Measurements from ENCODE around the gene PTPRT. TPM values are rescaled to one million over a fixed set of nuclear protein-coding genes. Genes with fewer than 3 reads are reported as not detected.
A peak's percentile ranks its signal among the peaks of the same experiment; 100 is the strongest.

The PTPRT gene
- total RNA-seq, 1 donor from 2014 or later: 0.56 TPM

DNA sequence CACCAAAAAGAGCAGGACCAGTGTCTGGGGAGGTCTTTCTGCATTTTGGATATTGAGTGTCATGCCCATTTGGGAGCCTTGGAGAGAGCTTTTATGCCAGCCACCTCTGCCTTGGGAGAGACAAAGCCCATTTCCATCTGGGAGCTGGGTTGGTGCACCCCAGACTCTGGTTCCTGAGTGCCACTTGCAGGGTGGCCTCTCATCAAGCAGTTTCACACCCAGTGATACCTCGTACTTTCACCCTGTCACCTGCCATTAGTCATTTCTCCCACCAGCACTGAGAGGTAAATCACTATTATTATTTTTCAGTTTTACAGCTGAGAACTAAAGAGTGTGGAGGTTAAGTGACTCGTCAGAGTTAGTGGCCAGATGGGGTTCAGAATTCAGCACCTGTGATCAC lies 94.7 kb downstream of the PTPRT start:
- H3K4me3 Mint-ChIP-seq: no peak overlapping the region
- peaks cover 13% of the 10 kb centered on the region for H3K27me3 Mint-ChIP-seq (ENCODE audit: low read depth)
- no peak overlapping the region for H3K27ac Mint-ChIP-seq (ENCODE audit: unreplicated experiment)
- no peak for DNase-seq (ENCODE audit: low read depth, low spot score)
- H3K4me1 Mint-ChIP-seq: no peaks in the 10 kb centered on the region
- no peaks in the 10 kb centered on the region for H3K36me3 Mint-ChIP-seq (ENCODE audit: low read depth)
- peaks cover 3% of the 10 kb centered on the region for H3K9me3 Mint-ChIP-seq
- TF ChIP-seq CTCF (conservative IDR thresholded peaks at IDR 0.05): no peak

GRCh38 chr20:43092386-43093088 lies 97.2 kb downstream of the PTPRT start:
- Mint-ChIP-seq H3K36me3 (ENCODE audit: low read depth) (no peaks in the 10 kb centered on the region), H3K27me3 (ENCODE audit: low read depth) (peaks cover 19% of the 10 kb centered on the region), H3K9me3 (peaks cover 3% of the 10 kb centered on the region), H3K4me1 (no peaks in the 10 kb centered on the region), H3K27ac (ENCODE audit: unreplicated experiment) (no peak overlapping the region), H3K4me3 (no peak overlapping the region)
- no peak for TF ChIP-seq CTCF (conservative IDR thresholded peaks at IDR 0.05)
- no peak for DNase-seq (ENCODE audit: low read depth, low spot score)

GRCh38 chr20:43068482-43068881 lies 121.2 kb downstream of the PTPRT start:
- no peak for TF ChIP-seq CTCF (conservative IDR thresholded peaks at IDR 0.05)
- Mint-ChIP-seq H3K4me1 (no peaks in the 10 kb centered on the region), H3K27me3 (ENCODE audit: low read depth) (peaks cover 22% of the 10 kb centered on the region), H3K9me3 (peaks cover 2% of the 10 kb centered on the region), H3K27ac (ENCODE audit: unreplicated experiment) (no peak overlapping the region), H3K36me3 (ENCODE audit: low read depth) (no peaks in the 10 kb centered on the region), H3K4me3 (no peak overlapping the region)
- no peak for DNase-seq (ENCODE audit: low read depth, low spot score)

DNA sequence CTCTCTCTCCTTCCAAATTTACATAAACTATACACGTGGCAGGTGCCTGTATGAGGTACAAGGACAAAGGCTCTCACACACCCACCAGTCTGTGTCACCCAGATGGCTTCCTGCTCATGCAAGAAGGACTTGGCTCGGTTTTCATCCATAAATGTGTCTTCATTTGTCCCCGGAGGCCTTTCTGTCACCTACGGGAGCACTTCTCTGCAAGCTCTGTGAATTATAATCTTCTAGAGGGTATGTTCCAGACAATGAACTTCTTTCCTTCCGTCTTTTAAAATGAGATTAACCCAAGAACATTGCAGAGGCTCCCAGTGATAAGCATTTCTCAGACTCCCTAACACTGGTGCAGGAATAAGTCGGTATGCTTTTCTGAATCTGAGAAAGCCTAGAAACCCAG lies 123.6 kb downstream of the PTPRT start:
- H3K9me3 Mint-ChIP-seq: peaks cover 10% of the 10 kb centered on the region

DNA sequence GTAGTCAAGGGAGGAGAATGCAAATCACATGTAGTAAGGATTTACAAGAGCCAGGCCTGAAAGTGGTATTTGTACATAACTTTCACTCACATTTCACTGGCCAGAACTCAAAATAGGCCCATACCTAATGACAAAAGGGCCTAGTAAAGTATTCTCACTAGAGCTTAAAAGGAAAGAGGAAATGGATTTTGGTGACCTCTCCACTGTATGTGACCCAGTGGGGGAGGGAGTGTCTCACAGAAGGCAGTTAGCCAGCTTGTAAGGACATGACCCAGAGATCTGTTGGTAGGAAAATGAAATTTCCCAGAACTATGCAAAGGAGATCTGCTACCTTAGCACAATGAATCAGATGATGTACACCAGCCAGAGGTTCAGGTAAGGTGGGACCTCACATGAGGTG lies 124.4 kb downstream of the PTPRT start:
- Mint-ChIP-seq H3K27ac (ENCODE audit: unreplicated experiment) (peak overlapping the region; percentile 15), H3K27me3 (ENCODE audit: low read depth) (peaks cover 37% of the 10 kb centered on the region), H3K4me1 (no peaks in the 10 kb centered on the region), H3K9me3 (peaks cover 10% of the 10 kb centered on the region), H3K4me3 (no peak overlapping the region), H3K36me3 (ENCODE audit: low read depth) (no peaks in the 10 kb centered on the region)
- no peak for DNase-seq (ENCODE audit: low read depth, low spot score)
- no peak for TF ChIP-seq CTCF (conservative IDR thresholded peaks at IDR 0.05)

More for the DNA sequence above, 123.6 kb downstream of the PTPRT start:
- Mint-ChIP-seq H3K4me3 (no peak overlapping the region), H3K36me3 (ENCODE audit: low read depth) (no peaks in the 10 kb centered on the region), H3K4me1 (no peaks in the 10 kb centered on the region), H3K27me3 (ENCODE audit: low read depth) (peaks cover 37% of the 10 kb centered on the region), H3K27ac (ENCODE audit: unreplicated experiment) (no peak overlapping the region)
- TF ChIP-seq CTCF (conservative IDR thresholded peaks at IDR 0.05): no peak
- no peak for DNase-seq (ENCODE audit: low read depth, low spot score)
